HG03095 (cell line): Measurements from ENCODE around the gene EREG.
"Not testable (repeated sequence)": the region's sequence is repeated elsewhere in the genome, so short reads cannot be mapped to it uniquely, and the experiment has no call there.

Experiments used
- ATAC-seq: cut with Tn5 transposase; IDR thresholded peaks from one replicate; pipeline ENCODE4 v1.9.1; 2021; ENCODE audit warnings: moderate library complexity; ENCODE audit not compliant: unreplicated experiment

The EREG gene

GRCh38 chr4:74387790-74388189 is 22.8 kb downstream of the EREG start:
- no peak for ATAC-seq

- no peak for ATAC-seq
Measured at GRCh38 chr4:74389494-74389893, 24.5 kb downstream of the EREG start.

GRCh38 chr4:74390677-74391076 is 25.7 kb downstream of the EREG start:
- ATAC-seq = no peak

- no peak for ATAC-seq
Measured at GRCh38 chr4:74391346-74391745, 26.4 kb downstream of the EREG start.

GRCh38 chr4:74391890-74392475 is 27.0 kb downstream of the EREG start:
- ATAC-seq = no peak

GRCh38 chr4:74394476-74395136 is 29.7 kb downstream of the EREG start:
- no peak for ATAC-seq

GRCh38 chr4:74395633-74396032 is 30.7 kb downstream of the EREG start:
- ATAC-seq = no peak

GRCh38 chr4:74397748-74398426 is 32.9 kb downstream of the EREG start:
- ATAC-seq = no peak

- ATAC-seq = not testable (repeated sequence)
Measured at GRCh38 chr4:74398894-74399589, 34.1 kb downstream of the EREG start.

GRCh38 chr4:74400395-74400794 is 35.5 kb downstream of the EREG start:
- ATAC-seq = no peak

- ATAC-seq = peak; percentile 93
Measured at GRCh38 chr4:74402692-74403456, 37.9 kb downstream of the EREG start.

GRCh38 chr4:74407891-74408290 is 42.9 kb downstream of the EREG start:
- ATAC-seq = no peak

GRCh38 chr4:74408639-74409038 is 43.7 kb downstream of the EREG start:
- no peak for ATAC-seq

- ATAC-seq = no peak
Measured at GRCh38 chr4:74410272-74410671, 45.3 kb downstream of the EREG start.

GRCh38 chr4:74412225-74412624 is 47.3 kb downstream of the EREG start:
- ATAC-seq = no peak

- ATAC-seq = no peak
Measured at GRCh38 chr4:74413265-74413664, 48.3 kb downstream of the EREG start.

GRCh38 chr4:74414149-74414809 is 49.3 kb downstream of the EREG start:
- no peak for ATAC-seq

GRCh38 chr4:74415602-74416300 is 50.8 kb downstream of the EREG start:
- no peak for ATAC-seq

- ATAC-seq = no peak
Measured at GRCh38 chr4:74418063-74418670, 53.2 kb downstream of the EREG start.
